ENCODE measurements around the gene SLCO2A1. TPM values are rescaled to one million over a fixed set of nuclear protein-coding genes. Genes with fewer than 3 reads are reported as not detected.
A peak's percentile ranks its signal among the peaks of the same experiment; 100 is the strongest.

Gene SLCO2A1
- total and polyA plus RNA-seq, 2 donors from 2014 or later: 27.2 to 169 TPM

GRCh38 chr3:133991209-133991608, 38.5 kb downstream of the SLCO2A1 start:
- intact Hi-C loops (cut with DNase I): no loop called here
- no peak overlapping the region for H3K9ac ChIP-seq (ENCODE audit: low read length in 3 of 3)
- no peak overlapping the region for H3K27ac ChIP-seq (ENCODE audit: low read depth in 2 of 2, low read length in 2 of 2)
- H3K9me3 ChIP-seq (ENCODE audit: control insufficient read depth in 2 of 3, insufficient read depth in 1 of 3, low read length in 3 of 3): no peaks in the 10 kb centered on the region
- H3K36me3 ChIP-seq (ENCODE audit: control insufficient read depth in 2 of 3, insufficient read depth in 3 of 3, low read length in 3 of 3): no peaks in the 10 kb centered on the region
- DNase-seq (peak in 2 of 5 donors; percentile 8 to 25), FAIRE-seq (no peak)
- H3K4me1 ChIP-seq (ENCODE audit: control insufficient read depth in 2 of 3, insufficient read depth in 2 of 3, low read depth in 1 of 3, low read length in 3 of 3): peaks cover 0 to 20% (median 6%) of the 10 kb centered on the region in 3 donors
- H3K27me3 ChIP-seq (ENCODE audit: control insufficient read depth, insufficient read depth, low read length): no peaks in the 10 kb centered on the region
- no peak for TF ChIP-seq CTCF (IDR thresholded peaks at IDR 0.05; ENCODE audit: borderline replicate concordance, extremely low read depth, insufficient read depth)
- H3K4me3 ChIP-seq (ENCODE audit: low read length in 3 of 3): no peak overlapping the region

- DNase-seq: peak in 1 of 5 donors; percentile 16
- Histone ChIP-seq H3K27ac (ENCODE audit: low read depth in 2 of 2, low read length in 2 of 2) (no peak overlapping the region), H3K36me3 (ENCODE audit: control insufficient read depth in 2 of 3, insufficient read depth in 3 of 3, low read length in 3 of 3) (no peaks in the 10 kb centered on the region), H3K4me1 (ENCODE audit: control insufficient read depth in 2 of 3, insufficient read depth in 2 of 3, low read depth in 1 of 3, low read length in 3 of 3) (peaks cover 0 to 20% (median 6%) of the 10 kb centered on the region in 3 donors), H3K9ac (ENCODE audit: low read length in 3 of 3) (no peak overlapping the region), H3K27me3 (ENCODE audit: control insufficient read depth, insufficient read depth, low read length) (no peaks in the 10 kb centered on the region), H3K9me3 (ENCODE audit: control insufficient read depth in 2 of 3, insufficient read depth in 1 of 3, low read length in 3 of 3) (no peaks in the 10 kb centered on the region), H3K4me3 (ENCODE audit: low read length in 3 of 3) (no peak overlapping the region)
- intact Hi-C loops (cut with DNase I): no loop called here
- TF ChIP-seq CTCF (IDR thresholded peaks at IDR 0.05; ENCODE audit: borderline replicate concordance, extremely low read depth, insufficient read depth): no peak
- FAIRE-seq: no peak
Observed at GRCh38 chr3:133989936-133990702, 39.6 kb downstream of the SLCO2A1 start.

- Histone ChIP-seq H3K9me3 (ENCODE audit: control insufficient read depth in 2 of 3, insufficient read depth in 1 of 3, low read length in 3 of 3) (no peaks in the 10 kb centered on the region), H3K4me1 (ENCODE audit: control insufficient read depth in 2 of 3, insufficient read depth in 2 of 3, low read depth in 1 of 3, low read length in 3 of 3) (peaks cover 2 to 22% (median 6%) of the 10 kb centered on the region in 3 donors), H3K27me3 (ENCODE audit: control insufficient read depth, insufficient read depth, low read length) (no peaks in the 10 kb centered on the region), H3K4me3 (ENCODE audit: low read length in 3 of 3) (no peak overlapping the region), H3K36me3 (ENCODE audit: control insufficient read depth in 2 of 3, insufficient read depth in 3 of 3, low read length in 3 of 3) (no peaks in the 10 kb centered on the region), H3K9ac (ENCODE audit: low read length in 3 of 3) (no peak overlapping the region), H3K27ac (ENCODE audit: low read depth in 2 of 2, low read length in 2 of 2) (peak overlapping the region in 1 of 2 donors; percentile 16)
- FAIRE-seq: no peak
- DNase-seq: peak in 3 of 5 donors; percentile 31 to 56 (median 43)
- TF ChIP-seq CTCF (IDR thresholded peaks at IDR 0.05; ENCODE audit: borderline replicate concordance, extremely low read depth, insufficient read depth): no peak
- intact Hi-C loops (cut with DNase I): no loop called here
Observed at GRCh38 chr3:133988631-133989161, 41.0 kb downstream of the SLCO2A1 start.
